HepG2 (cell line): ENCODE measurements around the gene SSR2. TPM values are rescaled to one million over a fixed set of nuclear protein-coding genes. Genes with fewer than 3 reads are reported as not detected.

Experiments
- AGO2 ChIP-seq: fragments of 200-400 bp; formaldehyde crosslinking; optimal IDR thresholded peaks from 2 replicates; pipeline ENCODE3; 2017; ENCODE audit warnings: mild to moderate bottlenecking, low read depth, low read length, moderate library complexity
- ZBTB40 ChIP-seq, 2 experiments: fragments of 450-650 bp in 1 of 2; sonication (generic) in 1 of 2; formaldehyde crosslinking in 1 of 2; IDR thresholded peaks; 2 replicates each; pipeline versions ENCODE4 v1.6.1 to v1.8.0; 2016 to 2022; ENCODE audit warnings: antibody characterized with exemption in 1 of 2, mild to moderate bottlenecking in 1 of 2, missing genetic modification reagents in 1 of 2
- ZNF350 ChIP-seq: sonication (generic); formaldehyde crosslinking; IDR thresholded peaks from 2 replicates; pipeline ENCODE4 v1.4.0; 2020; ENCODE audit warnings: mild to moderate bottlenecking, low read depth, missing genetic modification reagents, borderline replicate concordance
- polyA plus RNA-seq, 8 experiments: library from polyadenylated mRNA; depleted of rRNA in 3 of 8; stranded (reverse) in 7 of 8; unstranded in 1 of 8; fragments of >200 nt; fragmentation: Illumina TruSeq in 4 of 8; extraction: Trizol in 4 of 8; gene quantifications; 2 replicates each; pipeline versions ENCODE4 v1.2.1 to v1.2.3, GENCODE V29; 2011 to 2016; ENCODE audit warnings: low read depth in 4 of 8, missing spikeins in 1 of 8, mixed read lengths in 1 of 8; ENCODE audit not compliant: insufficient read depth in 1 of 8
- total RNA-seq, 5 experiments: library from RNA; depleted of rRNA; stranded (reverse); fragments of >200 nt; fragmentation: Illumina TruSeq; extraction: Trizol; gene quantifications; 2 replicates each; pipeline ENCODE4 v1.2.3, GENCODE V29; 2016; ENCODE audit warnings: low read depth in 1 of 5

SSR2 gene
- total and polyA plus RNA-seq, 2 of the 13 experiments (the other 11 are each of a cell fraction or from before 2014, with no cell fraction given): 284 to 461 TPM

DNA sequence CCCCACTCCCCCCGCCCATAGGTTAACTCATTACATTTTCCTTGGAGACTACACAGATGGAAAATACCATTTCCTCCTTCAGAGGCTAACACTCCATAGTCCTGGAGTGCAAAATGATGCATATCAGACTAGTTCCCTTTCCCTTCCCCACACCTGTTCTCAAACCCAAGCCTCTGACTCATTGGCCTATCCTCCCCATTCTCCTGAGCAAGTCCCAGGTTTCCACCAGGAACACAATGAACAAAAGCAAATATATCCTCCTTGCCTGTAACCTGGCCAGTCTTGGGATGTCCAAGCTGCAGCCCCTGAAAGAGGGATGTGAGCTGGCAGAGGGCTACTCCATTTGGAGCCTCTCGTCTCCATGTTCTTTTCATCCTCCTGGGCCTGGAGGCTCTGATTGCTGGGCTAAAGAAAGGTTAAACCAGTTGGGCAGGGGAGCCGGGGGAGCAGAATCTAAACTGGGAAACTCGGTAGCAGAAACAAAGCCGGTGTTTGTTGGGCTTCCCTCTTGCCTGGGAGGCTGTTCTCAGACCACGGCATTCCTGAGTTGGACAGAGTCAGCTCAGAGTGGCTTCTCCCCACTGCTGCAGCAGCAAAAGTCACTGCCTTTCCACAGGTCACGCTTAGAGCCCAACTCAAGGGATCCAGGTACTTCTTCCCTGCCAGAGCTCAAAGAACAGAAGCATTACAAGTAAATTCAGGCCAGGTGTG, 13.9 kb downstream of the SSR2 start (continued):
- TF ChIP-seq ZBTB40 (IDR thresholded peaks at IDR 0.05): no peak
- no peak for TF ChIP-seq ZBTB40 (CRISPR knock-in tag; IDR thresholded peaks at IDR 0.05)
- no peak for TF ChIP-seq ZNF350 (CRISPR knock-in tag)
- no peak for TF ChIP-seq AGO2
